Coronary artery (tissue), 2 donors: ENCODE results near the gene KLF16.

ENCODE experiments used
- DNase-seq: peaks from one replicate; pipeline ENCODE4 v3.0.0-alpha.2; 2017; ENCODE audit warnings: low spot score
- H3K27ac ChIP-seq, 2 donors: fragments of 200-600 bp; sonication (generic); one replicate each; pipeline ENCODE4 v1.5.1; 2016 to 2019
- H3K4me3 ChIP-seq: fragments of 200-600 bp; sonication (generic); 2 replicates; pipeline ENCODE4 v1.5.1; 2016; ENCODE audit warnings: mild to moderate bottlenecking, moderate library complexity
- CTCF ChIP-seq: fragments of 200-600 bp; sonication (generic); IDR thresholded peaks from one replicate; pipeline ENCODE4 v1.5.1; 2019; ENCODE audit warnings: antibody characterized with exemption

The KLF16 gene

GRCh38 chr19:1850809-1851653 is 12.3 kb downstream of the KLF16 start:
- DNase-seq = no peak
- Histone ChIP-seq H3K27ac (no peak overlapping the region), H3K4me3 (no peak overlapping the region)
- no peak for TF ChIP-seq CTCF

GRCh38 chr19:1849886-1850398 is 13.4 kb downstream of the KLF16 start:
- TF ChIP-seq CTCF = no peak
- no peak for DNase-seq
- H3K4me3 ChIP-seq = no peak overlapping the region
- H3K27ac ChIP-seq = no peak overlapping the region

GRCh38 chr19:1849132-1849474 is 14.3 kb downstream of the KLF16 start:
- no peak for DNase-seq
- peak overlapping the region; percentile 98 for H3K4me3 ChIP-seq
- TF ChIP-seq CTCF = no peak
- no peak overlapping the region for H3K27ac ChIP-seq

- peak within 1 kb of the TSS; percentile 96 to 98 for H3K27ac ChIP-seq
- DNase-seq = peak; percentile 94
- TF ChIP-seq CTCF = peak; percentile 91
Observed at GRCh38 chr19:1848399-1849131, 14.8 kb downstream of the KLF16 start, which contains the start of gene REXO1. Gene REXO1, minus strand, starts transcription at chr19:1848483. Its CDS starts 125 bp downstream, at chr19:1848358.

GRCh38 chr19:1847684-1848398 is 15.5 kb downstream of the KLF16 start:
- DNase-seq = no peak
- H3K4me3 ChIP-seq = peak overlapping the region; percentile 98

More at GRCh38 chr19:1848399-1849131, 14.8 kb downstream of the KLF16 start, which contains the start of gene REXO1:
- H3K4me3 ChIP-seq = peak within 1 kb of the TSS; percentile 98

GRCh38 chr19:1847348-1847683 is 16.1 kb downstream of the KLF16 start:
- Histone ChIP-seq H3K4me3 (peak overlapping the region; percentile 98), H3K27ac (peak overlapping the region in 1 of 2 donors; percentile 96)
- no peak for DNase-seq
- no peak for TF ChIP-seq CTCF

More at GRCh38 chr19:1847684-1848398, 15.5 kb downstream of the KLF16 start:
- TF ChIP-seq CTCF = no peak
- peak overlapping the region; percentile 96 to 98 for H3K27ac ChIP-seq
